ENCODE results near the gene ZNF282.

ZNF282 gene

GRCh38 chr7:149239345-149240143, 44.2 kb downstream of the ZNF282 start, which contains the start of gene ZNF212 (continued):
- TF ChIP-seq ZNF473 (tag by site-specific recombination; IDR thresholded peaks at IDR 0.05), result no peak
- TF ChIP-seq ZNF350 (tag by site-specific recombination; IDR thresholded peaks at IDR 0.05), result no peak
- TF ChIP-seq ZFP41 (tag by site-specific recombination; IDR thresholded peaks at IDR 0.05; ENCODE audit: borderline replicate concordance), result no peak
- TF ChIP-seq ZNF585B (tag by site-specific recombination; IDR thresholded peaks at IDR 0.05), result no peak
- no peak for TF ChIP-seq ZNF488 (tag by site-specific recombination; IDR thresholded peaks at IDR 0.05)
- TF ChIP-seq ZNF391 (tag by site-specific recombination; IDR thresholded peaks at IDR 0.05; ENCODE audit: borderline replicate concordance, low read depth), result peak; percentile 95; the same call in 1 of the 2 replicates
- no peak for TF ChIP-seq TRIM28 (IDR thresholded peaks at IDR 0.05; ENCODE audit: borderline replicate concordance, low read length)
- TF ChIP-seq TSHZ1 (tag by site-specific recombination; IDR thresholded peaks at IDR 0.05; ENCODE audit: borderline replicate concordance), result no peak
- TF ChIP-seq ZNF248 (tag by site-specific recombination; IDR thresholded peaks at IDR 0.05), result no peak
- no peak for TF ChIP-seq ZNF37A (tag by site-specific recombination; IDR thresholded peaks at IDR 0.05)
- TF ChIP-seq YY2 (tag by site-specific recombination; IDR thresholded peaks at IDR 0.05), result peak; percentile 94
- peak; percentile 99 for TF ChIP-seq CTCF (tag by site-specific recombination; IDR thresholded peaks at IDR 0.05)
- no peak for TF ChIP-seq ZNF266 (tag by site-specific recombination; IDR thresholded peaks at IDR 0.05; ENCODE audit: low read depth)
- TF ChIP-seq ZNF449 (tag by site-specific recombination; IDR thresholded peaks at IDR 0.05), result no peak
- no peak; the same call in 1 of the 2 replicates for TF ChIP-seq ZNF677 (tag by site-specific recombination; IDR thresholded peaks at IDR 0.05)
- TF ChIP-seq ZBTB20 (tag by site-specific recombination; IDR thresholded peaks at IDR 0.05), result peak; percentile 67; the same call in 1 of the 2 replicates
- no peak for TF ChIP-seq ZNF362 (tag by site-specific recombination; IDR thresholded peaks at IDR 0.05)
- TF ChIP-seq KLF8 (tag by site-specific recombination; IDR thresholded peaks at IDR 0.05), result peak; percentile 90
- TF ChIP-seq KLF16 (tag by site-specific recombination; IDR thresholded peaks at IDR 0.05), result peak; percentile 92
- peak; percentile 94 for TF ChIP-seq ZNF335 (tag by site-specific recombination; conservative IDR thresholded peaks at IDR 0.05)
- TF ChIP-seq ZBTB10 (tag by site-specific recombination; IDR thresholded peaks at IDR 0.05), result peak; percentile 33; the same call in 1 of the 2 replicates
- no peak for TF ChIP-seq ZNF596 (tag by site-specific recombination; IDR thresholded peaks at IDR 0.05)
- no peak for TF ChIP-seq ZBTB49 (tag by site-specific recombination; IDR thresholded peaks at IDR 0.05; ENCODE audit: low read depth)
- TF ChIP-seq ZNF23 (tag by site-specific recombination; IDR thresholded peaks at IDR 0.05; ENCODE audit: borderline replicate concordance), result no peak
- TF ChIP-seq ZNF202 (tag by site-specific recombination; IDR thresholded peaks at IDR 0.05; ENCODE audit: borderline replicate concordance), result no peak

All from HEK293 (cell line).